HCT116 (cell line): ENCODE measurements around the gene PRICKLE2. TPM values are rescaled to one million over a fixed set of nuclear protein-coding genes. Genes with fewer than 3 reads are reported as not detected.

ENCODE experiments used
- ATAC-seq: fragments of 200-7000 bp; cut with Tn5 transposase; 2 replicates; pipeline ENCODE4 v1.9.1; 2020; ENCODE audit warnings: mild to moderate bottlenecking, moderate library complexity
- BruUV-seq: library from RNA; stranded (reverse); fragments of 400-500 nt; replicated peaks from 2 replicates; lab custom pipeline; 2021; lab: Mats Ljungman, UMichigan
- CTCF ChIA-PET: fragments of 300-600 bp; sonication (Branson Sonifier 250); formaldehyde crosslinking; loops from one replicate; lab custom pipeline; 2021; ENCODE audit warnings: antibody characterized with exemption; lab: Charles Lee
- POLR2A ChIA-PET: fragments of 300-600, 350-600 bp; sonication (Branson Sonifier 250); formaldehyde crosslinking; loops from one replicate; lab custom pipeline; 2021; ENCODE audit warnings: antibody characterized with exemption; lab: Charles Lee
- RAD21 ChIA-PET, 2 experiments: fragments of 300-600 bp; sonication (Branson Sonifier 250); formaldehyde crosslinking; loops; one replicate each; lab custom pipeline; 2023; ENCODE audit warnings: low total read pairs in 2 of 2; ENCODE audit not compliant: uncharacterized antibody in 2 of 2, unreplicated experiment in 2 of 2, low non-redundant PET in 1 of 2; lab: Charles Lee
- DNase-seq: peaks from one replicate; pipeline ENCODE4 v3.0.0-alpha.2; 2010; ENCODE audit warnings: low read depth, low spot score
- H2AFZ ChIP-seq: fragments of 200-600 bp; shearing (Covaris generic), sonication (generic); 2 replicates; pipeline ENCODE4 v1.6.1; 2017; ENCODE audit warnings: low read depth, mixed run types, mixed read lengths, antibody characterized with exemption, low read length; ENCODE audit not compliant: poor library complexity, severe bottlenecking
- H3K27ac ChIP-seq: 2 replicates; pipeline ENCODE4 v1.5.1; 2012; ENCODE audit warnings: low read depth, low read length
- H3K27me3 ChIP-seq: fragments of 200-600 bp; sonication (generic); 2 replicates; pipeline ENCODE4 v1.6.1; 2016; ENCODE audit warnings: mixed run types, low read length, mixed read lengths; ENCODE audit not compliant: insufficient read depth
- H3K36me3 ChIP-seq, 2 experiments: fragments of 200-500 bp in 1 of 2; fragments of 200-600 bp in 1 of 2; sonication (Bioruptor generic) in 1 of 2; sonication (generic) in 1 of 2; 2 replicates each; pipeline versions ENCODE4 v1.5.1 to v1.6.1; 2014 to 2016; ENCODE audit warnings: low read length in 2 of 2, inconsistent platforms in 1 of 2, mixed read lengths in 1 of 2, mixed run types in 1 of 2; ENCODE audit not compliant: insufficient read depth in 2 of 2, control insufficient read depth in 1 of 2
- H3K4me1 ChIP-seq, 2 experiments: fragments of 200-600 bp in 1 of 2; sonication (generic) in 1 of 2; 2 replicates each; pipeline versions ENCODE4 v1.5.1 to v1.6.1; 2012 to 2017; ENCODE audit warnings: low read length in 2 of 2, inconsistent platforms in 1 of 2, mild to moderate bottlenecking in 1 of 2, mixed read lengths in 1 of 2, mixed run types in 1 of 2, moderate library complexity in 1 of 2; ENCODE audit not compliant: insufficient read depth in 2 of 2, control insufficient read depth in 1 of 2
- H3K4me2 ChIP-seq: fragments of 200-600 bp; sonication (generic); 2 replicates; pipeline ENCODE4 v1.6.1; 2017; ENCODE audit warnings: mixed run types, low read length, mixed read lengths
- H3K4me3 ChIP-seq, 2 experiments: fragments of 200-600 bp in 1 of 2; sonication (generic) in 1 of 2; replicated peaks in 1 of 2; 2 replicates each; pipeline ENCODE4 v1.5.1; 2011 to 2016; ENCODE audit warnings: low read length in 2 of 2, control low read depth in 1 of 2, low read depth in 1 of 2, mild to moderate bottlenecking in 1 of 2, mixed read lengths in 1 of 2, mixed run types in 1 of 2
- H3K79me2 ChIP-seq: fragments of 200-600 bp; sonication (generic); 2 replicates; pipeline ENCODE4 v1.6.1; 2017; ENCODE audit warnings: mild to moderate bottlenecking, mixed run types, low read length, moderate library complexity, mixed read lengths; ENCODE audit not compliant: insufficient read depth
- H3K9ac ChIP-seq: fragments of 200-600 bp; sonication (generic); 2 replicates; pipeline ENCODE4 v1.6.1; 2016; ENCODE audit warnings: low read length, mixed read lengths
- H3K9me2 ChIP-seq: fragments of 200-600 bp; sonication (generic), shearing (Covaris generic); 2 replicates; pipeline ENCODE4 v1.6.1; 2017; ENCODE audit warnings: mixed run types, mild to moderate bottlenecking, moderate library complexity; ENCODE audit not compliant: insufficient read depth
- H3K9me3 ChIP-seq, 2 experiments: fragments of 200-500 bp in 1 of 2; fragments of 200-600 bp in 1 of 2; sonication (Bioruptor generic) in 1 of 2; sonication (generic) in 1 of 2; 2 replicates each; pipeline ENCODE4 v1.6.1; 2014 to 2017; ENCODE audit warnings: low read length in 2 of 2, mixed read lengths in 2 of 2, inconsistent platforms in 1 of 2, low read depth in 1 of 2, mild to moderate bottlenecking in 1 of 2, mixed run types in 1 of 2, moderate library complexity in 1 of 2; ENCODE audit not compliant: control insufficient read depth in 1 of 2, insufficient read depth in 1 of 2
- H4K20me1 ChIP-seq: fragments of 200-600 bp; sonication (generic), shearing (Covaris generic); 2 replicates; pipeline ENCODE4 v1.6.1; 2017; ENCODE audit warnings: mixed run types, mild to moderate bottlenecking, moderate library complexity; ENCODE audit not compliant: insufficient read depth
- ATF3 ChIP-seq: IDR thresholded peaks from 2 replicates; pipeline ENCODE4 v1.6.1; 2012
- CBX3 ChIP-seq: IDR thresholded peaks from 2 replicates; pipeline ENCODE4 v1.6.1; 2012; ENCODE audit warnings: low read depth
- CEBPB ChIP-seq: IDR thresholded peaks from 2 replicates; pipeline ENCODE4 v1.6.1; 2012; ENCODE audit warnings: low read depth
- ELF1 ChIP-seq: IDR thresholded peaks from 2 replicates; pipeline ENCODE4 v1.6.1; 2012; ENCODE audit warnings: low read depth, borderline replicate concordance
- EZH2 ChIP-seq: fragments of 200-600 bp; sonication (generic); IDR thresholded peaks from 2 replicates; pipeline ENCODE4 v1.6.1; 2017; ENCODE audit warnings: antibody characterized with exemption, mixed run types
- EZH2phosphoT487 ChIP-seq: fragments of 200-600 bp; IDR thresholded peaks from 2 replicates; pipeline ENCODE4 v1.6.1; 2018; ENCODE audit warnings: antibody characterized with exemption, borderline replicate concordance
- FOSL1 ChIP-seq: IDR thresholded peaks from 2 replicates; pipeline ENCODE4 v1.6.1; 2012; ENCODE audit warnings: low read depth
- REST ChIP-seq: IDR thresholded peaks from 2 replicates; pipeline ENCODE4 v1.6.1; 2012; ENCODE audit warnings: low read depth
- SIN3A ChIP-seq: IDR thresholded peaks from 2 replicates; pipeline ENCODE4 v1.6.1; 2012; ENCODE audit warnings: low read depth
- SRF ChIP-seq: IDR thresholded peaks from 2 replicates; pipeline ENCODE4 v1.6.1; 2012; ENCODE audit warnings: low read depth
- intact Hi-C: fragments of 100-400 bp; cut with micrococcal nuclease; formaldehyde crosslinking; loops from 2 replicates; pipeline ENCODE4 v1.10.0; 2022
- total RNA-seq: library from RNA; stranded (reverse); gene quantifications from one replicate; pipeline ENCODE4 v1.2.1, GENCODE V29; 2021; ENCODE audit not compliant: unreplicated experiment

The PRICKLE2 gene
- total RNA-seq, 1 experiment from 2014 or later = 0.05 TPM

GRCh38 chr3:64111083-64111482 lies 114.2 kb downstream of the PRICKLE2 start:
- H3K9me3 ChIP-seq = no peaks in the 10 kb centered on the region
- CTCF ChIA-PET = no interaction called here
- H3K9me2 ChIP-seq = no peaks in the 10 kb centered on the region
- H3K4me2 ChIP-seq = no peak overlapping the region
- H3K27me3 ChIP-seq = peaks cover 19% of the 10 kb centered on the region; the same call in 1 of the 2 replicates
- H4K20me1 ChIP-seq = no peaks in the 10 kb centered on the region
- H3K9ac ChIP-seq = no peak overlapping the region
- POLR2A ChIA-PET = no interaction called here
- H3K36me3 ChIP-seq = no peaks in the 10 kb centered on the region
- H3K4me1 ChIP-seq = no peaks in the 10 kb centered on the region
- no peak overlapping the region for H3K27ac ChIP-seq
- no peaks in the 10 kb centered on the region for H3K79me2 ChIP-seq
- ATAC-seq = no peak
- intact Hi-C loops = no loop called here
- BruUV-seq = no TSS peak
- H2AFZ ChIP-seq = no peak overlapping the region
- no peak for TF ChIP-seq CEBPB
- no peak for TF ChIP-seq SIN3A
- TF ChIP-seq ELF1 = no peak
- no peak for TF ChIP-seq CBX3
- TF ChIP-seq REST = no peak
- no peak for TF ChIP-seq ATF3
- no peak for TF ChIP-seq SRF
- TF ChIP-seq FOSL1 = no peak
- TF ChIP-seq EZH2phosphoT487 = no peak
- TF ChIP-seq EZH2 = no peak
- DNase-seq = no peak
- H3K4me3 ChIP-seq = no peak overlapping the region
- RAD21 ChIA-PET = no interaction called here
